ENCODE results near the gene SLC25A25. TPM values are rescaled to one million over a fixed set of nuclear protein-coding genes. Genes with fewer than 3 reads are reported as not detected.

Gene SLC25A25
- total RNA-seq, 6 experiments from 2014 or later: 21.2 to 81.5 (median 53.3) TPM

GRCh38 chr9:128057724-128058409, 10.2 kb upstream of the SLC25A25 start:
- intact Hi-C loops (cut with DNase I): no loop called here
- Histone ChIP-seq H3K9me3 (no peaks in the 10 kb centered on the region), H3K27ac (peak overlapping the region; percentile 6 to 74 (median 71)), H3K36me3 (no peaks in the 10 kb centered on the region), H3K4me1 (peaks cover 0 to 39% (median 16%) of the 10 kb centered on the region in 4 donors), H3K27me3 (no peaks in the 10 kb centered on the region), H3K4me3 (no peak overlapping the region)
- DNase-seq: no peak
- 23% methylated on average over 8 of the region's 8 CpGs for WGBS (ENCODE audit: insufficient coverage, low coverage, low lambda C conversion rate, missing lambda C conversion rate)
- TF ChIP-seq, protein P1, sequence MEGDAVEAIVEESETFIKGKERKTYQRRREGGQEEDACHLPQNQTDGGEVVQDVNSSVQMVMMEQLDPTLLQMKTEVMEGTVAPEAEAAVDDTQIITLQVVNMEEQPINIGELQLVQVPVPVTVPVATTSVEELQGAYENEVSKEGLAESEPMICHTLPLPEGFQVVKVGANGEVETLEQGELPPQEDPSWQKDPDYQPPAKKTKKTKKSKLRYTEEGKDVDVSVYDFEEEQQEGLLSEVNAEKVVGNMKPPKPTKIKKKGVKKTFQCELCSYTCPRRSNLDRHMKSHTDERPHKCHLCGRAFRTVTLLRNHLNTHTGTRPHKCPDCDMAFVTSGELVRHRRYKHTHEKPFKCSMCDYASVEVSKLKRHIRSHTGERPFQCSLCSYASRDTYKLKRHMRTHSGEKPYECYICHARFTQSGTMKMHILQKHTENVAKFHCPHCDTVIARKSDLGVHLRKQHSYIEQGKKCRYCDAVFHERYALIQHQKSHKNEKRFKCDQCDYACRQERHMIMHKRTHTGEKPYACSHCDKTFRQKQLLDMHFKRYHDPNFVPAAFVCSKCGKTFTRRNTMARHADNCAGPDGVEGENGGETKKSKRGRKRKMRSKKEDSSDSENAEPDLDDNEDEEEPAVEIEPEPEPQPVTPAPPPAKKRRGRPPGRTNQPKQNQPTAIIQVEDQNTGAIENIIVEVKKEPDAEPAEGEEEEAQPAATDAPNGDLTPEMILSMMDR (IDR thresholded peaks at IDR 0.05): no peak
- no peak for TF ChIP-seq POLR2A (IDR thresholded peaks at IDR 0.05)
- peak; percentile 37 to 51 (median 44) for ATAC-seq

DNA sequence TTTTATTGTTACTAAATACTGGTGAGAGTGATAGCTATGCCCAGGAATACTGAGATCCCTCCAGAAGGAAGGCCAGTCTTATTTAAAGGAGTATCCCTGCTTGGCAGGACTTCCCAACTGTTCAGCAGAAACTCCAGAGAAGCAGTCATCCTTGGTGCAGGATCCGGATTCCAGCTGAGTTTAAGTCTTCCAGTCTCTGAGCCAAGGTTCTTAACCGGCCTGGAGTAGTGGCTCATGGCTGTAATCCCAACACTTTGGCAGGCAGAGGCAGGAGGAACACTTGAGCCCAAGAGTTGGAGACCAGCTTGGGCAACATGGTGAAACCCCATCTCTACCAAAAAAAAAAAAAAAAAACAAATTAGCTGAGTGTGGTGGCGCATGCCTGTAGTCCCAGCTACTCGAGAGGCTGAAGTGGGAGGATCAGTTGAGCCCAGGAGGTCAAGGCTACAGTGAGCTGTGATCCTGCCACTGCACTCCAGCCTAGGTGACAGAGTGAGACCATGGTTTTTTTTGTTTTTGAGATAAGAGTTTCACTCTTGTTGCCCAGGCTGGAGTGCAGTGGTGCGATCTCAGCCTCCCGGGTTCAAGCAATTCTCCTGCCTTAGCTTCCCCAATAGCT, 8.6 kb upstream of the SLC25A25 start:
- Histone ChIP-seq H3K36me3 (no peaks in the 10 kb centered on the region), H3K9me3 (no peaks in the 10 kb centered on the region), H3K4me1 (peaks cover 0 to 48% (median 16%) of the 10 kb centered on the region in 4 donors), H3K4me3 (no peak overlapping the region), H3K27ac (no peak overlapping the region), H3K27me3 (no peaks in the 10 kb centered on the region)
- intact Hi-C loops (cut with DNase I): no loop called here
- WGBS (ENCODE audit: insufficient coverage, low coverage, low lambda C conversion rate, missing lambda C conversion rate): 100% methylated on average over 3 of the region's 6 CpGs
- ATAC-seq (no peak), DNase-seq (no peak)
- TF ChIP-seq POLR2A (IDR thresholded peaks at IDR 0.05): no peak
- TF ChIP-seq, protein P1 (IDR thresholded peaks at IDR 0.05): no peak

DNA sequence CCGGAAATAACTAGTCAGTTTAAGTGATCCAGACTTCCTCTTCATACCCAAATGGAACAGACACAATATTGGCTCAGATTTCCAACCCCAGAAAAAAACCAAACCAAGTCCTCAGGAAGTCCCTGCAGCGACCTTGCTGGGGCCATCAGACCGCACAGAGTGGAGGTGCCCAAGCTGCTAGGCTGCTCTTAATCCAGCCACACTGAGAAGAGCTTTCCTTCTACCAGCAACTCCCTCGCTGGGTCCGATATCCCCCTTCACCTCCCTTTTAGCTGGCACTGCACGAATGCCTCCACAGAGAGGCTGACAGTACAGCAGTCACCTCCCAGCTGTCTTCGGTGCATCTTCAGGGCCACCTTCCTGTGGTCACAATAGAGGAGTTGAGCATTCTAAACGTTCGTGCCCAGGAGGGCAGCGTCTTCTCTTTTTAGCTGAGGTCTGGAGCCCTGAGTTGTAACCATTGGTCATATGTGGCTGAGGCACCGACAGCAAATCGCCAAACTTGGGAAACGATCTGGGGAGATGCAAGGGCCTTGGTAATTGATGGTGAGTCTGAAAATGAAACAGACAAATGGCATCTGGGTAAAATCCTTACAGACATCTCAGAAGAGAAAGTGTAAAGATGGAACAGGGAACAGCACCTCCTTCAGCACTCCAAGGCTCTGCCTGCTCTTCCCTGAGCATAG, 6.6 kb upstream of the SLC25A25 start:
- H3K4me1 ChIP-seq: peaks cover 2 to 48% (median 16%) of the 10 kb centered on the region in 4 donors
- intact Hi-C loops (cut with DNase I): no loop called here
- 52% methylated on average over 9 of the region's 13 CpGs for WGBS (ENCODE audit: insufficient coverage, low coverage, low lambda C conversion rate, missing lambda C conversion rate)
- no peak for TF ChIP-seq POLR2A (IDR thresholded peaks at IDR 0.05)
- TF ChIP-seq, protein P1 (IDR thresholded peaks at IDR 0.05): no peak
- ATAC-seq: peak in 1 of 4 donors; percentile 5
- no peaks in the 10 kb centered on the region for H3K36me3 ChIP-seq
- no peak for DNase-seq
- H3K9me3 ChIP-seq: no peaks in the 10 kb centered on the region
- H3K27ac ChIP-seq: no peak overlapping the region
- no peak overlapping the region for H3K4me3 ChIP-seq
- H3K27me3 ChIP-seq: no peaks in the 10 kb centered on the region

GRCh38 chr9:128062279-128062678, 5.8 kb upstream of the SLC25A25 start:
- Histone ChIP-seq H3K27ac (no peak overlapping the region), H3K4me3 (no peak overlapping the region), H3K36me3 (no peaks in the 10 kb centered on the region), H3K4me1 (peaks cover 0 to 44% (median 16%) of the 10 kb centered on the region in 4 donors), H3K27me3 (no peaks in the 10 kb centered on the region), H3K9me3 (no peaks in the 10 kb centered on the region)
- TF ChIP-seq POLR2A (IDR thresholded peaks at IDR 0.05): no peak
- TF ChIP-seq, protein P1 (IDR thresholded peaks at IDR 0.05): no peak
- 40% methylated on average over 2 of the region's 6 CpGs for WGBS (ENCODE audit: insufficient coverage, low coverage, low lambda C conversion rate, missing lambda C conversion rate)
- intact Hi-C loops (cut with DNase I): no loop called here
- ATAC-seq (no peak), DNase-seq (no peak)

All from right lobe of liver (tissue), 6 donors.